Measurements from ENCODE around the gene HAPLN2.
"Not testable (repeated sequence)": the region's sequence is repeated elsewhere in the genome, so short reads cannot be mapped to it uniquely, and the experiment has no call there.

HAPLN2 gene

GRCh38 chr1:156598731-156599432 lies 20.3 kb upstream of the HAPLN2 start:
- TF ChIP-seq ZNF274 (IDR thresholded peaks at IDR 0.05; ENCODE audit: low read depth, low read length): no peak
- no peak overlapping the region for H3K4me3 ChIP-seq (ENCODE audit: low read length)

- TF ChIP-seq ZNF274 (IDR thresholded peaks at IDR 0.05; ENCODE audit: low read depth, low read length): no peak
- peak overlapping the region; percentile 87; the same call in 1 of the 2 replicates for H3K4me3 ChIP-seq (ENCODE audit: low read length)
These were observed 19.4 kb upstream of the HAPLN2 start for GRCh38 chr1:156599811-156600210.

- no peak for TF ChIP-seq ZNF274 (IDR thresholded peaks at IDR 0.05; ENCODE audit: low read depth, low read length)
- H3K4me3 ChIP-seq (ENCODE audit: low read length): peak overlapping the region; percentile 87
These were observed 18.5 kb upstream of the HAPLN2 start for GRCh38 chr1:156600733-156601121.

GRCh38 chr1:156601122-156601830 lies 17.9 kb upstream of the HAPLN2 start, which contains the start of gene GPATCH4:
TSS of gene GPATCH4 (minus strand) at chr1:156601479.
- no peak for TF ChIP-seq ZNF274 (IDR thresholded peaks at IDR 0.05; ENCODE audit: low read depth, low read length)
- peak within 1 kb of the TSS; percentile 87 for H3K4me3 ChIP-seq (ENCODE audit: low read length)

GRCh38 chr1:156601892-156602291 lies 17.3 kb upstream of the HAPLN2 start:
- TF ChIP-seq ZNF274 (IDR thresholded peaks at IDR 0.05; ENCODE audit: low read depth, low read length): no peak
- peak overlapping the region; percentile 87 for H3K4me3 ChIP-seq (ENCODE audit: low read length)

- H3K4me3 ChIP-seq (ENCODE audit: low read length): no peak overlapping the region
These were observed 16.6 kb upstream of the HAPLN2 start for GRCh38 chr1:156602557-156602993.

GRCh38 chr1:156607344-156607743 lies 11.9 kb upstream of the HAPLN2 start:
- not testable (repeated sequence) for H3K4me3 ChIP-seq (ENCODE audit: low read length)

More at GRCh38 chr1:156602557-156602993, 16.6 kb upstream of the HAPLN2 start:
- no peak for TF ChIP-seq ZNF274 (IDR thresholded peaks at IDR 0.05; ENCODE audit: low read depth, low read length)

GRCh38 chr1:156608036-156608674 lies 11.1 kb upstream of the HAPLN2 start:
- H3K4me3 ChIP-seq (ENCODE audit: low read length): no peak overlapping the region
- TF ChIP-seq ZNF274 (IDR thresholded peaks at IDR 0.05; ENCODE audit: low read depth, low read length): no peak

- TF ChIP-seq ZNF274 (IDR thresholded peaks at IDR 0.05; ENCODE audit: low read depth, low read length): no peak
- H3K4me3 ChIP-seq (ENCODE audit: low read length): no peak overlapping the region
These were observed 10.2 kb upstream of the HAPLN2 start for GRCh38 chr1:156608981-156609380.

GRCh38 chr1:156610072-156610471 lies 9.1 kb upstream of the HAPLN2 start:
- not testable (repeated sequence) for H3K4me3 ChIP-seq (ENCODE audit: low read length)

- no peak overlapping the region for H3K4me3 ChIP-seq (ENCODE audit: low read length)
- no peak for TF ChIP-seq ZNF274 (IDR thresholded peaks at IDR 0.05; ENCODE audit: low read depth, low read length)
These were observed 6.5 kb upstream of the HAPLN2 start for GRCh38 chr1:156612666-156613065.

GRCh38 chr1:156615946-156616345 lies 3.3 kb upstream of the HAPLN2 start:
- TF ChIP-seq ZNF274 (IDR thresholded peaks at IDR 0.05; ENCODE audit: low read depth, low read length): no peak
- H3K4me3 ChIP-seq (ENCODE audit: low read length): no peak overlapping the region

GRCh38 chr1:156616463-156616862 lies 2.8 kb upstream of the HAPLN2 start:
- no peak overlapping the region for H3K4me3 ChIP-seq (ENCODE audit: low read length)
- TF ChIP-seq ZNF274 (IDR thresholded peaks at IDR 0.05; ENCODE audit: low read depth, low read length): no peak

- no peak for TF ChIP-seq ZNF274 (IDR thresholded peaks at IDR 0.05; ENCODE audit: low read depth, low read length)
- H3K4me3 ChIP-seq (ENCODE audit: low read length): no peak overlapping the region
These were observed 354 bp downstream of the HAPLN2 start for GRCh38 chr1:156619582-156619955.

All from GM08714 (cell line).